ENCODE results near the gene CEP104. TPM values are rescaled to one million over a fixed set of nuclear protein-coding genes. Genes with fewer than 3 reads are reported as not detected.

CEP104 gene
- total and polyA plus RNA-seq, 2 donors (not counting 1 experiment from before 2014, with no cell fraction given): 27.7 to 71.8 TPM

DNA sequence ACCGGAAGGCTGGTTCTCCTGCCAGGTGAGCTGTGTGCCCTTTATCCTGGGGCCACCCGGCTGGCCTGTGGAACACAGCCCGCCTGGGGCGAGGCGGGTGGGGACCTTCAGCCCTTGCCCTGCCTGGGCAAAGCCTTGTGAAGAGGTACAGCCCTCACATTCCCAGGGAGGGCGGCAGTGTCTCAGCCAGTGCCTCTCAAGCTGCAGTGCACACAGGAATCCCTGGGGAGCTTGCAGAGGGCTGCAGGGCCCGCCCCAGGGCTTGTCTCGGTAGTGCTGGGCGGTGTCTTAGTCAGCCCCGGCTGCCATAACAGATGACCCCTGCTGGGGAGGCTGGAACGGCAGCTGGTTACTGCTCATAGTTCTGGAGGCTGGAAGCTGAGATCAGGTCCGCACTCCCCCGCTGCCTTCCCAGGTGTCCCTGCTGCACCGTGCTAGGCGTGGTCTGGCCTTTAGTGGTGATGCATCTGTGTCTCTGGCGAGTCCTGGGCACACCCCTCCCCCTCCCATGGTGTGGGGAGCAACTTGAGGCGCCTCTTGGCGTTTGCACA lies 12.8 kb upstream of the CEP104 start:
- Histone ChIP-seq H3K36me3 (replicated peaks in 1 of 2; ENCODE audit: control extremely low read depth in 1 of 2, control insufficient read depth in 1 of 2, extremely low read depth in 1 of 2, insufficient read depth in 2 of 2, low read length in 1 of 2) (peaks cover 0 to 58% of the 10 kb centered on the region in 2 experiments), H3K9me3 (ENCODE audit: control extremely low read depth in 1 of 3, control insufficient read depth in 2 of 3, insufficient read depth in 1 of 3, low read length in 2 of 3) (peaks cover 0 to 10% (median 0%) of the 10 kb centered on the region in 3 donors), H3K27me3 (replicated peaks in 1 of 4; ENCODE audit: control extremely low read depth in 1 of 4, control insufficient read depth in 3 of 4, insufficient read depth in 4 of 4, low read length in 3 of 4) (no peaks in the 10 kb centered on the region), H3K27ac (ENCODE audit: low read length in 2 of 2) (no peak overlapping the region), H4K20me1 (ENCODE audit: control insufficient read depth, insufficient read depth, low read length, poor library complexity, severe bottlenecking) (peaks cover 5% of the 10 kb centered on the region), H3K9ac (ENCODE audit: low read length) (no peak overlapping the region), H2AFZ (ENCODE audit: insufficient read depth, low read depth, low read length, poor library complexity, severe bottlenecking) (no peak overlapping the region), H3K4me1 (ENCODE audit: control insufficient read depth in 2 of 2, insufficient read depth in 2 of 2, low read length in 2 of 2) (no peaks in the 10 kb centered on the region), H3K4me2 (replicated peaks; ENCODE audit: low read depth, low read length, poor library complexity, severe bottlenecking) (no peak overlapping the region), H3K4me3 (ENCODE audit: control extremely low read depth in 1 of 5, extremely low read depth in 1 of 5, insufficient read depth in 1 of 5, low read depth in 2 of 5, low read length in 4 of 5) (no peak overlapping the region), H3K79me2 (ENCODE audit: control insufficient read depth, insufficient read depth, low read length) (peaks cover 3% of the 10 kb centered on the region)
- CTCF ChIA-PET: no interaction called here
- intact Hi-C loops (cut with micrococcal nuclease): no loop called here
- Mint-ChIP-seq H3K4me3 (no peak overlapping the region), H3K27me3 (no peaks in the 10 kb centered on the region), H3K27ac (no peak overlapping the region), H3K4me1 (no peaks in the 10 kb centered on the region), H3K9me3 (ENCODE audit: insufficient read depth) (no peaks in the 10 kb centered on the region)
- ATAC-seq (ENCODE audit: low read depth): no peak
- TF ChIP-seq EZH2 (IDR thresholded peaks at IDR 0.05; ENCODE audit: borderline replicate concordance, insufficient read depth, low read depth, low read length, poor library complexity, severe bottlenecking): no peak
- no peak for TF ChIP-seq CTCF (IDR thresholded peaks at IDR 0.05)
- WGBS (ENCODE audit: insufficient coverage): 85% methylated on average over 16 of the region's 18 CpGs
- POLR2A ChIA-PET: no interaction called here
- no peak for DNase-seq

- Histone ChIP-seq H2AFZ (ENCODE audit: insufficient read depth, low read depth, low read length, poor library complexity, severe bottlenecking) (no peak overlapping the region), H3K79me2 (ENCODE audit: control insufficient read depth, insufficient read depth, low read length) (peaks cover 4% of the 10 kb centered on the region), H3K27me3 (replicated peaks in 1 of 4; ENCODE audit: control extremely low read depth in 1 of 4, control insufficient read depth in 3 of 4, insufficient read depth in 4 of 4, low read length in 3 of 4) (no peaks in the 10 kb centered on the region), H3K4me2 (replicated peaks; ENCODE audit: low read depth, low read length, poor library complexity, severe bottlenecking) (no peak overlapping the region), H3K36me3 (replicated peaks in 1 of 2; ENCODE audit: control extremely low read depth in 1 of 2, control insufficient read depth in 1 of 2, extremely low read depth in 1 of 2, insufficient read depth in 2 of 2, low read length in 1 of 2) (peaks cover 0 to 54% of the 10 kb centered on the region in 2 experiments), H4K20me1 (ENCODE audit: control insufficient read depth, insufficient read depth, low read length, poor library complexity, severe bottlenecking) (peaks cover 5% of the 10 kb centered on the region), H3K27ac (ENCODE audit: low read length in 2 of 2) (no peak overlapping the region), H3K9ac (ENCODE audit: low read length) (no peak overlapping the region), H3K4me1 (ENCODE audit: control insufficient read depth in 2 of 2, insufficient read depth in 2 of 2, low read length in 2 of 2) (no peaks in the 10 kb centered on the region), H3K4me3 (ENCODE audit: control extremely low read depth in 1 of 5, extremely low read depth in 1 of 5, insufficient read depth in 1 of 5, low read depth in 2 of 5, low read length in 4 of 5) (no peak overlapping the region), H3K9me3 (ENCODE audit: control extremely low read depth in 1 of 3, control insufficient read depth in 2 of 3, insufficient read depth in 1 of 3, low read length in 2 of 3) (peaks cover 0 to 6% (median 0%) of the 10 kb centered on the region in 3 donors)
- ChIA-PET CTCF (no interaction called here), POLR2A (no interaction called here)
- H3K4me1 Mint-ChIP-seq: no peaks in the 10 kb centered on the region
- peak overlapping the region; percentile 29 for H3K27ac Mint-ChIP-seq
- no peaks in the 10 kb centered on the region for H3K27me3 Mint-ChIP-seq
- H3K9me3 Mint-ChIP-seq (ENCODE audit: insufficient read depth): no peaks in the 10 kb centered on the region
- 89% methylated on average over 12 of the region's 13 CpGs for WGBS (ENCODE audit: insufficient coverage)
- intact Hi-C loops (cut with micrococcal nuclease): no loop called here
- no peak overlapping the region for H3K4me3 Mint-ChIP-seq
- ATAC-seq (ENCODE audit: low read depth) (no peak), DNase-seq (no peak)
- TF ChIP-seq CTCF (IDR thresholded peaks at IDR 0.05) (no peak), EZH2 (IDR thresholded peaks at IDR 0.05; ENCODE audit: borderline replicate concordance, insufficient read depth, low read depth, low read length, poor library complexity, severe bottlenecking) (no peak)
Observed at GRCh38 chr1:3868464-3869006, 11.5 kb upstream of the CEP104 start.
